Coronary artery (tissue), 2 donors: ENCODE results near the gene FOXF1.

Experiments used
- DNase-seq: peaks from one replicate; pipeline ENCODE4 v3.0.0-alpha.2; 2017; ENCODE audit warnings: low spot score
- H3K27ac ChIP-seq, 2 donors: fragments of 200-600 bp; sonication (generic); one replicate each; pipeline ENCODE4 v1.5.1; 2016 to 2019
- H3K4me3 ChIP-seq: fragments of 200-600 bp; sonication (generic); 2 replicates; pipeline ENCODE4 v1.5.1; 2016; ENCODE audit warnings: mild to moderate bottlenecking, moderate library complexity
- CTCF ChIP-seq: fragments of 200-600 bp; sonication (generic); IDR thresholded peaks from one replicate; pipeline ENCODE4 v1.5.1; 2019; ENCODE audit warnings: antibody characterized with exemption

Gene FOXF1

GRCh38 chr16:86545481-86545880 lies 35.2 kb downstream of the FOXF1 start:
- DNase-seq, result no peak
- no peak for TF ChIP-seq CTCF
- Histone ChIP-seq H3K4me3 (no peak overlapping the region), H3K27ac (no peak overlapping the region)

- DNase-seq, result no peak
- TF ChIP-seq CTCF, result no peak
- H3K27ac ChIP-seq, result no peak overlapping the region
Measured at GRCh38 chr16:86545954-86546637, 35.8 kb downstream of the FOXF1 start.

GRCh38 chr16:86546638-86547013 lies 36.3 kb downstream of the FOXF1 start:
- no peak for TF ChIP-seq CTCF
- no peak for DNase-seq
- H3K27ac ChIP-seq, result no peak overlapping the region
- no peak overlapping the region for H3K4me3 ChIP-seq

More at GRCh38 chr16:86545954-86546637, 35.8 kb downstream of the FOXF1 start:
- H3K4me3 ChIP-seq, result no peak overlapping the region

GRCh38 chr16:86547286-86547685 lies 37.0 kb downstream of the FOXF1 start:
- no peak for TF ChIP-seq CTCF

GRCh38 chr16:86549076-86549892 lies 39.0 kb downstream of the FOXF1 start:
- no peak overlapping the region for H3K27ac ChIP-seq
- no peak for DNase-seq
- H3K4me3 ChIP-seq, result no peak overlapping the region
- TF ChIP-seq CTCF, result no peak

More at GRCh38 chr16:86547286-86547685, 37.0 kb downstream of the FOXF1 start:
- no peak for DNase-seq
- Histone ChIP-seq H3K27ac (no peak overlapping the region), H3K4me3 (no peak overlapping the region)

- Histone ChIP-seq H3K27ac (no peak overlapping the region), H3K4me3 (no peak overlapping the region)
- no peak for TF ChIP-seq CTCF
- no peak for DNase-seq
Measured at GRCh38 chr16:86549893-86550190, 39.5 kb downstream of the FOXF1 start.

GRCh38 chr16:86550281-86550680 lies 40.0 kb downstream of the FOXF1 start:
- H3K4me3 ChIP-seq, result no peak overlapping the region
- no peak overlapping the region for H3K27ac ChIP-seq
- no peak for DNase-seq
- no peak for TF ChIP-seq CTCF
